Measurements from ENCODE around the gene GRIK1. TPM values are rescaled to one million over a fixed set of nuclear protein-coding genes. Genes with fewer than 3 reads are reported as not detected.

Gene GRIK1
- polyA plus RNA-seq, 1 experiment: not detected

GRCh38 chr21:29726044-29726443 lies 213.8 kb downstream of the GRIK1 start:
- CTCF ChIA-PET: no interaction called here
- DNase-seq (ENCODE audit: low read depth, low spot score): no peak

GRCh38 chr21:29725025-29725736 lies 214.6 kb downstream of the GRIK1 start:
- no peaks in the 10 kb centered on the region for H3K9me3 ChIP-seq (ENCODE audit: control insufficient read depth, insufficient read depth, low read length)
- H3K27me3 ChIP-seq (ENCODE audit: control insufficient read depth, insufficient read depth, low read length): peaks cover 4% of the 10 kb centered on the region
- ChIA-PET POLR2A (no interaction called here), CTCF (interaction anchor here (1.9 kb wide), 1 partner anchor 21 kb away, joined by 4 read pairs; no protein-coding TSS in a partner anchor)
- H3K27ac ChIP-seq (ENCODE audit: low read depth, low read length): no peak overlapping the region
- no peak overlapping the region for H3K4me3 ChIP-seq (ENCODE audit: low read depth, low read length)
- DNase-seq (ENCODE audit: low read depth, low spot score): no peak
- TF ChIP-seq CTCF (IDR thresholded peaks at IDR 0.05; ENCODE audit: low read depth, low read length): no peak

More at GRCh38 chr21:29726044-29726443, 213.8 kb downstream of the GRIK1 start:
- TF ChIP-seq CTCF (IDR thresholded peaks at IDR 0.05; ENCODE audit: low read depth, low read length): no peak
- POLR2A ChIA-PET: no interaction called here
- Histone ChIP-seq H3K9me3 (ENCODE audit: control insufficient read depth, insufficient read depth, low read length) (no peaks in the 10 kb centered on the region), H3K27ac (ENCODE audit: low read depth, low read length) (no peak overlapping the region), H3K27me3 (ENCODE audit: control insufficient read depth, insufficient read depth, low read length) (peaks cover 4% of the 10 kb centered on the region), H3K4me3 (ENCODE audit: low read depth, low read length) (no peak overlapping the region)

- CTCF ChIA-PET: no interaction called here
- Histone ChIP-seq H3K9me3 (ENCODE audit: control insufficient read depth, insufficient read depth, low read length) (no peaks in the 10 kb centered on the region), H3K27me3 (ENCODE audit: control insufficient read depth, insufficient read depth, low read length) (no peaks in the 10 kb centered on the region), H3K4me3 (ENCODE audit: low read depth, low read length) (no peak overlapping the region), H3K27ac (ENCODE audit: low read depth, low read length) (no peak overlapping the region)
- TF ChIP-seq CTCF (IDR thresholded peaks at IDR 0.05; ENCODE audit: low read depth, low read length): no peak
- DNase-seq (ENCODE audit: low read depth, low spot score): no peak
- POLR2A ChIA-PET: no interaction called here
Observed at GRCh38 chr21:29721964-29722363, 217.8 kb downstream of the GRIK1 start.

GRCh38 chr21:29721221-29721620 lies 218.6 kb downstream of the GRIK1 start:
- POLR2A ChIA-PET: no interaction called here

More at GRCh38 chr21:29721221-29721620, 218.6 kb downstream of the GRIK1 start:
- no peak for DNase-seq (ENCODE audit: low read depth, low spot score)
- Histone ChIP-seq H3K27ac (ENCODE audit: low read depth, low read length) (no peak overlapping the region), H3K27me3 (ENCODE audit: control insufficient read depth, insufficient read depth, low read length) (no peaks in the 10 kb centered on the region), H3K9me3 (ENCODE audit: control insufficient read depth, insufficient read depth, low read length) (no peaks in the 10 kb centered on the region), H3K4me3 (ENCODE audit: low read depth, low read length) (no peak overlapping the region)
- TF ChIP-seq CTCF (IDR thresholded peaks at IDR 0.05; ENCODE audit: low read depth, low read length): no peak
- CTCF ChIA-PET: no interaction called here
